Measurements from ENCODE around the gene MFSD6L. TPM values are rescaled to one million over a fixed set of nuclear protein-coding genes. Genes with fewer than 3 reads are reported as not detected.
A peak's percentile ranks its signal among the peaks of the same experiment; 100 is the strongest.

Gene MFSD6L
- total RNA-seq, 1 donor from 2014 or later = not detected

GRCh38 chr17:8792646-8793045, 6.5 kb downstream of the MFSD6L start:
- DNase-seq (ENCODE audit: low read depth) = no peak

GRCh38 chr17:8791910-8792270, 7.3 kb downstream of the MFSD6L start:
- no peak for DNase-seq (ENCODE audit: low read depth)

- DNase-seq (ENCODE audit: low read depth) = no peak
These were observed 7.8 kb downstream of the MFSD6L start for GRCh38 chr17:8791248-8791909.

DNA sequence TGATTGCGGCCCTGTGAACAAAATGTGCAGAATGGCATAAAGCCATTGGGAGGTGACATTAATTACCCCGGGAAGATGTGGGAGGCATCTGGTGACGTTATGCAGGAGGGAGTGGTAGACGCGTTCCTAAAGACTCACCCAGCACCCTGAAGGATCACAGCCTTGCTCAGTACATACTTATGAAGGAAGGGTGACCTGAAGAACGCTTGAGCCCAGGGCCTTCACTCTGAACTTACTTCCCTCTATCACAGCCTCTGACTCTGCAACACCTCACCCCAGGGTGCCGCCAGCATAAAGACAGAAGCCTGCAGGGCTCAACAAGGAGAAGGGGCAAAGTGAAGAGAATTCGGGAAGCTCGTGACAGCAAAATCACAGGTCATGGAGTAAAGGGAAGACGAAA, 9.4 kb downstream of the MFSD6L start:
- no peak for DNase-seq (ENCODE audit: low read depth)

- no peak for DNase-seq (ENCODE audit: low read depth)
These were observed 10.2 kb downstream of the MFSD6L start for GRCh38 chr17:8788998-8789397.

- DNase-seq (ENCODE audit: low read depth) = peak; percentile 66
These were observed 13.4 kb downstream of the MFSD6L start for GRCh38 chr17:8785547-8786413.

GRCh38 chr17:8782176-8782575, 17.0 kb downstream of the MFSD6L start:
- DNase-seq (ENCODE audit: low read depth) = no peak

DNA sequence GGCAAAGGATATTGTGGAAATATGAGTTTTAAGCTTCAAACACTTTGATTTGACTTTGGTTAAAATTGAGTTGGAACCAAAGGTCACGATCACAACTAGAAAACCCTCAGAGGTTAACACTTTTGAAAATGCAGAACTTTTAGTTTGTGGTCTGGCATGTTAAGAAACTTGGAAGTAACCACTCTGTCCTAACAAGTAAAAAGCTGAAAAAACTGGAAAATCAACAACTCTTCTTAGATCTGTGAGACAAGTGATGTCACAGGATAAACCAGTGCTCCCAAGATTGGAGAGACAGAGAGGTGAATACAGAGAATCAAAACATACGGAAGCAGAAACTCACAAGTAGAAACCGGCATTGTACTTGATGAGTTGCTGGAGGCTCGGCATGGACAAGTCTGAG, 17.4 kb downstream of the MFSD6L start:
- no peak for DNase-seq (ENCODE audit: low read depth)

- no peak for DNase-seq (ENCODE audit: low read depth)
These were observed 22.3 kb downstream of the MFSD6L start for GRCh38 chr17:8776881-8777280.

- no peak for DNase-seq (ENCODE audit: low read depth)
These were observed 22.9 kb downstream of the MFSD6L start for GRCh38 chr17:8776248-8776647.

DNA sequence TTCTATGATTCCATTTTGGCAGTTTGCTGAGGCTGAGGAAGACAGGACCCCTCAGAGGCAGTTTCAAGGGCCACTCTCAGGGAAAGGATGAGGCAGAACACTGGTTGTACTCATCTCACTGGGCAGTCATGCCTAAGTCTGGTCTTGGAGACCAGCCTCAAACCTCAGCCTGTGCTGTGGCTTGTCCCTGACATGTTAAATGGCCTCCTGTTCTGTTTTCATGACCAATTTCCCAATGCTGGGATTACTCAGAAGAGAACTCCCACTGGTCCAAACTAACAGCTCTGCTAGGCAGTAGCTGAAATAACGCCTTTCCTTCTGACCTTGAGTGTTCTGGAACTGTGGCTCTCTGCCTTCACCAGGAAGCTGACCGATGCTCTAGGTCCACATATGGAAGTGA, 32.4 kb downstream of the MFSD6L start:
- DNase-seq (ENCODE audit: low read depth) = no peak

GRCh38 chr17:8762012-8762411, 37.2 kb downstream of the MFSD6L start:
- DNase-seq (ENCODE audit: low read depth) = no peak

DNA sequence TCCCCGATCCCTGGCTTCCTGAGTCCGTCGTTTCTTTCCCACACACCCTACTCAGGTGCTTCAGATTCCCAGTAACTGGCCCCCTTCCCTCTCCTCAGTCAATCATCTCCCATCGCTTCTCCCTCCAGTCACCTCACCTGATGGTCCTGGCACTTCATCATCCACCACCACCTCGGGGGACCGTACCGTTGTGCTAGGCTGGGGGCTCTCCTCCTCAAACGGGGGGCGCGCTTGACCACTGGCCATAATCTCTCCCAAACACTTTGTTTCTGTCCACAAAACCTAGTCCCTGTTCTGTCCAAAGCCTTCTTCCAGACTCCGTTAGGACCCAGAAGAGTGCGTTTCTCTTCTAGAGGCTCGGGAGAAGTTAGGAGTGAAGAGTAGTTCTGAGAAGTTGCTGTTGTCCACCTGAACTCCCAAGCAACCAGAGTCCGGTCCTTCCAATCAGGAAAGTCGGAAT, 41.0 kb downstream of the MFSD6L start, which contains the start of gene SPDYE4:
Gene SPDYE4, minus strand, starts transcription at position 410 of the 460 bp plus-strand sequence. Its CDS starts 164 bp downstream, at position 246.
- no peak for DNase-seq (ENCODE audit: low read depth)

GRCh38 chr17:8757189-8757588, 42.0 kb downstream of the MFSD6L start:
- no peak for DNase-seq (ENCODE audit: low read depth)

DNA sequence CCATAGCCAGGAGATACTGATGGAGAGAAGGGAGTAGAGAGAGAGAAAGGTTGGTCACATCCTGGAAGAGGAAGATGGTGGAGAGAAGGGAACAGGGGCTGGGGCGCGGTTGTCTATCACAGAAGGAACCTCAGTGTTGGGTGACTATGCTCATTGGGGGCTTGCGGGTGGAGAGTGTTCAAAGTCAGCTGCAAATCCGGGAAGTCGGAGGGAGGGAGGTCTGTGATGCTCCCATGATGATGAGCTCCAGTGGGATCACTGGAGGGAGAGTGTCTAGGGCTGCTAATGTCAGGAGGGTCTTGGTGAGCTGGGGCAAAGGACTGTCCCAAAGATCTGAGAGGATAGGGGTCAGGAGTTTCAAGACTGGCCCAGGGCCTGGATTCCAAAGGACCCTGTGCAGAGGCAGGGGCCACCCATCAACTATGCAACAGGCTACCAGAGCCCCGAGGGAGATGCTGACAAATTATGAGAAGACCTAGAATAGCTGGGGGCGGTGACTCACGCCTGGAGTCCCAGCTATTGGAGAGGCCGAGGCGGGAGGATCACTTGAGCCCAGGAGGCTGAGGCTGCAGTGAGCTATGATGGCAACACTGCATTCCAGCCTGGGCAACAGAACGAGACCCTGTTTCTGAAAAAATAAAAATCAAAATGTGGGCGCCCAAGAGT, 43.4 kb downstream of the MFSD6L start:
- no peak for DNase-seq (ENCODE audit: low read depth)

DNA sequence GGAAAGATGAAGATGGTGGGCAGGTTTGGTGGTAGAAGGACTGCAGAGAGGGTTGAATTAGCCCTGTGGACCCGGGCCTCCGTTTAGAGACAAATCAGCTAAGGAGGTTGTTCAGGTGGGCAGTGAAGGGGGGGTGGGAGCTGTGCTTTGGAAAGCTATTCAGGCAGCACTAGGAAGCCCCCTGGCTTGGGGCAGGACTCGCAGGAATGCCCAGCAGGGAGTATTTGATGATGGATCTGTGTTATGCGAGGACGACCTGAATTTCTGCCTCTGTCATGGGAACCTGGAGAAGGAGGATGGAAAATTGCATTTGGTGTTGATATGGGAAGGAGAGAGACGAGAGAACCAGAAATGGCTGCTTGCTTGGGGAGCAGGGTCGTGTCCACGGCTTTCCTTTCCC, 44.3 kb downstream of the MFSD6L start:
- DNase-seq (ENCODE audit: low read depth) = no peak

DNA sequence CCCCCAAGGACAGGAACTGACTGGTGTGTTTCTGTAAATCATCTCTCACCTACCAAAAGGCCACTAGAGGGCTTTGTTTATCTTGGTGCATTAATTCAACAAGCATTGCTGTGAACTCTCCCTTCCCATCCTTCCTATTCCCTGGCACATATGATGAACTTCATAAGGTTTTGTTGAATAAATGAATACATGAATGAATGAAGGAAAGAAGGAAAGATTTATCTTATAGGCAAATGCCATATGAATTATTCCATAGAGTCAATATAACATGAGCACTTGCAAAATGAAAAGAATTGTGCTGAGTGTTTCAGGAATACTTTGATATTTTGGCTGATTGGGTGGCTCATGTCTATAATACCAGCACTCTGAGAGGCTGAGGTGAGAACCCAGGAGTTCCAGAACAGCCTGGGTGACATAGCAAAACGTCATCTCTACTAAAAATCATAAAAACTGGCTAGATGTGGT, 45.2 kb downstream of the MFSD6L start:
- no peak for DNase-seq (ENCODE audit: low read depth)

GRCh38 chr17:8753136-8753975, 45.8 kb downstream of the MFSD6L start:
- no peak for DNase-seq (ENCODE audit: low read depth)

- no peak for DNase-seq (ENCODE audit: low read depth)
These were observed 49.5 kb downstream of the MFSD6L start for GRCh38 chr17:8749616-8750015.

DNA sequence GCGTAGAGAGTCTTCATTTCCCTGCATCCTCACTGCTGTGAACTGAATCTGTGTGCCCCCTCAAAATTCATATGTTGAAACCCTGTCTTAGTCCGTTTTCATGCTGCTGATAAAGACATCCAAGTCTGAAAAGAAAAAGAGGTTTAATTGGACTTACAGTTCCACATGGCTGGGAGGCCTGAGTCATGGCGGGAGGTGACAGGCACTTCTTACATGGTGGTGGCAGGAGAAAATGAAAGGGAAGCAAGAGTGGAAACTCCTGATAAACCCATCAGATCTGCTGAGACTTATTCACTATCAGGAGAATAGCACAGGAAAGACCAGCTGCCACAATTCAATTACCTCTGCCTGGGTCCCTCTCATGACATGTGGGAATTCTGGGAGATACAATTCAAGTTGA, 51.4 kb downstream of the MFSD6L start:
- no peak for DNase-seq (ENCODE audit: low read depth)
